Measurements from ENCODE around the gene HRH3.

Gene HRH3

DNA sequence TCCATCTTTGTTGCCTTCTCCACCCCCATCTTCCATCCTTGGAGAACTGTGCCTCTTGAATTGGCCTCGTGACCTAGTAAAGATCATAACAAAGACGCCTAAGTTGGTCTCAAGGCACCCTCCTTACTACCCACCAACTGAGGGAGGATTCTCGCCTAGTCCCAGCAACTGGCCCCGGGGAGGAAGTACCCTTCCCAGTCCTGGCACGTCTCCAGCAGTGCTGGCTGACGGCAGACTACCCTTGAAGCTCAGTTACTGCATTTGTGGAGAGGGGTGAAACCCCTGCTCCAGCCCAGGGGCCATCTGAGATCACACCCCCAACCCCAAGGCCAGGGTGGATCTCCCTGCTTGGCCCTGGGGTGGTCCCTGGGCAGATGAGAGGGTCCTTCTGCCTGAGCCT is 16.1 kb upstream of the HRH3 start:
- TF ChIP-seq, protein P1, sequence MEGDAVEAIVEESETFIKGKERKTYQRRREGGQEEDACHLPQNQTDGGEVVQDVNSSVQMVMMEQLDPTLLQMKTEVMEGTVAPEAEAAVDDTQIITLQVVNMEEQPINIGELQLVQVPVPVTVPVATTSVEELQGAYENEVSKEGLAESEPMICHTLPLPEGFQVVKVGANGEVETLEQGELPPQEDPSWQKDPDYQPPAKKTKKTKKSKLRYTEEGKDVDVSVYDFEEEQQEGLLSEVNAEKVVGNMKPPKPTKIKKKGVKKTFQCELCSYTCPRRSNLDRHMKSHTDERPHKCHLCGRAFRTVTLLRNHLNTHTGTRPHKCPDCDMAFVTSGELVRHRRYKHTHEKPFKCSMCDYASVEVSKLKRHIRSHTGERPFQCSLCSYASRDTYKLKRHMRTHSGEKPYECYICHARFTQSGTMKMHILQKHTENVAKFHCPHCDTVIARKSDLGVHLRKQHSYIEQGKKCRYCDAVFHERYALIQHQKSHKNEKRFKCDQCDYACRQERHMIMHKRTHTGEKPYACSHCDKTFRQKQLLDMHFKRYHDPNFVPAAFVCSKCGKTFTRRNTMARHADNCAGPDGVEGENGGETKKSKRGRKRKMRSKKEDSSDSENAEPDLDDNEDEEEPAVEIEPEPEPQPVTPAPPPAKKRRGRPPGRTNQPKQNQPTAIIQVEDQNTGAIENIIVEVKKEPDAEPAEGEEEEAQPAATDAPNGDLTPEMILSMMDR (IDR thresholded peaks at IDR 0.05; ENCODE audit: low read depth, low read length) = no peak
- no peaks in the 10 kb centered on the region for H3K27me3 ChIP-seq
- DNase-seq = no peak
- H3K9me3 ChIP-seq = no peaks in the 10 kb centered on the region
- no peak overlapping the region for H3K4me3 ChIP-seq (ENCODE audit: low read depth, low read length)
- H3K4me1 ChIP-seq = no peaks in the 10 kb centered on the region
- H3K36me3 ChIP-seq = no peaks in the 10 kb centered on the region

DNA sequence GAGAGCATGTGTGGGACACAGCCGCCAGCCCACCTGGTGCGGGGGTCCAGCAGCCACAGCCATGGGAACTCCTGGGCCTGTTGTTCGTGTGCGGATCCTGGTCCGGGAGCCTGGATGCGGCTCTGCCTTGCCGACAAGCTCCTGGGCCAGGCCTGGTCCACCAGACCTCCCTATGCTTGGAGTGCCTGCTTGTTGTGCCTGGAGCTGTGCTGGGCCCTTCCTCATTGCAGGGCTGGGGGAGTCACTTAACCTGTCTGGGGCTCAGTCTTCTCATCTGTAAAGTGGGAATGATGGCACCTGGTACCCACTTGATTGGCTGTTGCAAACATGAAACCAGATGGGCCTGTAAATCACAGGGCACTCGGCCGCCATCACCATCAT is 15.7 kb upstream of the HRH3 start:
- Histone ChIP-seq H3K9me3 (no peaks in the 10 kb centered on the region), H3K4me1 (no peaks in the 10 kb centered on the region), H3K36me3 (no peaks in the 10 kb centered on the region), H3K4me3 (ENCODE audit: low read depth, low read length) (no peak overlapping the region), H3K27me3 (no peaks in the 10 kb centered on the region)
- TF ChIP-seq, protein P1 (IDR thresholded peaks at IDR 0.05; ENCODE audit: low read depth, low read length) = no peak
- DNase-seq = no peak

DNA sequence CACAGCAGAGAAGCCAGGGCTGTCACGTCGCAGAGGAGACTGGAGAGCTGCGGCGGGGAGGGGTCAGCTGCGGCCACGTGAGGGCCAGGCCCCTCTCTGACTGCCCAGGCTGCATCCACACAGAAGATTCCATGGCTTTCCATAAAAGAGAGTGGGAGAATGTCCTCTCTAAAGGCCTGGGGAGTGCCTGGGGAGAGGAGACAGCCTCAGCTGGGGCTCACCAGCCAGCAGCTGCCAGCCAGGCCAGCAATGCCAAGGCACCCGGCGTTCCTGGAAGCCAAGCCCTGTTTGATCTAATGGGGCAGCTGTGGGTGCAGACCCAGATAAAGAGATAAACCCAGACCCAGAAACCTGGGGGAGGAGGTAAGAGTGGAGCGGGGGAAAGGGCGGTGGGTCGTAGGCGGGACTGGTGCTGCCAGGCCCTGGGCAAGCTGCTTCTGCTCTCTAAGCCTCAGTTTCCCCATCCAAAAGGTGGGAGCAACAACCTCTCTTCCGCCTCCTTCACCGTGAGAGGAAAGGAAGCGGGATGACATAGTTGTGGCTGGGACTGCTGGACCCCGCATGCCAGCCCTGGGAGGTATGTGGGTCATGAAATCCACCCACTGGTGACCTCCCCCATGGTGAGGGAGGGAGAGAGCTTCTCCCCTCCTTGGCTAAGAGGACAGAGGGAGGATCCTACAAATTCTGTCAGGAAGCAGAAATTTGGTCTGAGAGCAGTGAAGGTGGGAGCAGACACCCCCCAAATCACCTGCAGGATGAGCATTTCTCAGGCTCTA is 15.1 kb upstream of the HRH3 start:
- H3K27me3 ChIP-seq = no peaks in the 10 kb centered on the region
- H3K36me3 ChIP-seq = no peaks in the 10 kb centered on the region
- H3K9me3 ChIP-seq = no peaks in the 10 kb centered on the region
- no peak for DNase-seq
- H3K4me1 ChIP-seq = no peaks in the 10 kb centered on the region
- no peak overlapping the region for H3K4me3 ChIP-seq (ENCODE audit: low read depth, low read length)
- TF ChIP-seq, protein P1 (IDR thresholded peaks at IDR 0.05; ENCODE audit: low read depth, low read length) = no peak

DNA sequence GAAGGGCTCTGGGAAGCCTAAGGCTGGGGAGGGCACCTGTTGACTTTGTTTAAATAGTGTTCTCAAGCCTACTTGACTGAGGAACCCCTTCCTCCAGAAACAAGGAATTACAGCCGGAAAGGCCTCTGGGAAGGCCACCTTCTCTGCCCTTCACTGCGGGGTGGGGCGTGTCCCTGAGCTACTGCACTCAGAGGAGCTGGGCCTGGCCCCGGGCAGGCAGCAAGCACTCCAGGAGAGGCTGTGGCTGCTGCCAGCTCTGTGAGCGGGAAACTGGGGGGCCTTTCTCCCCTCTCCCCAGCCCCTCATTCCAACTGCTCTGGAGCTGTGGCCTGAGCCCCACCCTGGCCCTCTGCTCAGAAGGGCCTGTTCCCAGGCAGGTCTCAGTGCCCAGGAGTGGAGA is 14.3 kb upstream of the HRH3 start:
- no peaks in the 10 kb centered on the region for H3K27me3 ChIP-seq
- TF ChIP-seq, protein P1 (IDR thresholded peaks at IDR 0.05; ENCODE audit: low read depth, low read length) = no peak
- H3K4me3 ChIP-seq (ENCODE audit: low read depth, low read length) = no peak overlapping the region
- no peaks in the 10 kb centered on the region for H3K9me3 ChIP-seq
- H3K4me1 ChIP-seq = no peaks in the 10 kb centered on the region
- no peaks in the 10 kb centered on the region for H3K36me3 ChIP-seq
- no peak for DNase-seq

DNA sequence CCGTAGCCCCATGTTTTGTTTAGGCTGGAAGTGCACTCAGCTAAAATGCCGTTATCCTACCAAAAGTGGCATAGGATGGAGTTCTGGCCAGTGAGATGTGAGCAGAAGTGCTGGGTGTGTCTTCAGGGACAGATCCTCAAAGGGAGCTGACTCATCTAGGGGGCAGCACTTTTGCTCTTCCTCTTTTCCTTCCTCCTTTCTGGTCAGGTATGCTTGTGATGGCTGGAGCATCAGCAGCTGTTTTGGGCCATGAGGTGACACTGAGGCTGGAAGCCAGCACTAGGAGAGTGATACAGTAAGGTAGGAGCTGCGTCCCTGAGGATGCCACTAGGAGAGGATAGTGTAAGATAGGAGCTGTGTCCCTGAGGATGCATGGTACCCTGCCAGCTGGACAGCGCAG is 13.6 kb upstream of the HRH3 start:
- H3K4me3 ChIP-seq (ENCODE audit: low read depth, low read length) = no peak overlapping the region
- H3K9me3 ChIP-seq = no peaks in the 10 kb centered on the region
- H3K4me1 ChIP-seq = no peaks in the 10 kb centered on the region
- no peak for DNase-seq
- TF ChIP-seq, protein P1 (IDR thresholded peaks at IDR 0.05; ENCODE audit: low read depth, low read length) = no peak
- H3K27me3 ChIP-seq = no peaks in the 10 kb centered on the region
- H3K36me3 ChIP-seq = no peaks in the 10 kb centered on the region

DNA sequence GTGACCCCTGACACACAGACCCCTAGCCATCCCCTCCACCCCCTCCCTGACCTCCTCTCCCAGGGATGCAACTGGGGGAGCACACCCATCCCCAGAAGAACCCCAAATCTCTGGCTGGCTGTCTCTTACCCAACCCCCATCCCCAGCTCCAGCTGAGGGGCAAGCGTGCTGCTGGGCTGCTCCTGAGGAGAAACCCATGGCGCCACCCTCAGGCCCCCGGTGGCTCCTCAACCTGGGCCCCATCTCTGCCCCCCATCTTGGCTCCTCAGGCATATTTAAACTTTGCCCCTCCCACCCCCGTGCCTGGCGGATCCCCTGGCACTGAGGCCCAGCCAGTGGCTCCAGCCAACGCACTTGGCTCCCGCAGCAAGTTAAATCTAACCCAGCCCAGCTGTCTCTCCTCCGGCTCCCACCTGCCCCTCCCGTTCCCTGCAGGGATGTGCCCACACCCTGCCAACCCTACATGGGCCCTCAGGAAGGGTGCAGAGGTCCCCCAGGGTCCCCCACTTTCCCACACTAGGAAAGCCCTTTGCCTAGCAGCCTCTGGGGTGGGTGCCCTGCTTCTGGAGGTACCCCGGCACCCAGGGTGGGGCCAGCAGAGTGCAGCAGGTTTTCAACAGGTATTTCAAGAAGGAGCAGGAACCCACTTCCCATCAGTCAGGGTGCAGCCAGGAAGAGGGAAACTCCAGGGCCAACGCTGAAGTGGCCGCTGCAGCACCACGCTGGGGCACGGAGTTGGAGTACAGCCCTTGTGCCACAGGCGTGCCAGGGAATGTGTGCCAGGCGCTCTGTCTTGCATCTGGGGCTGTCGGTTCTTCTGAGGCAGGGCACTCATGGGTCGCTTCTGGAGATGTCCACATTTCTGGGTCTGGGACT is 12.9 kb upstream of the HRH3 start:
- TF ChIP-seq, protein P1 (IDR thresholded peaks at IDR 0.05; ENCODE audit: low read depth, low read length) = no peak
- Histone ChIP-seq H3K27me3 (no peaks in the 10 kb centered on the region), H3K4me3 (ENCODE audit: low read depth, low read length) (no peak overlapping the region), H3K4me1 (no peaks in the 10 kb centered on the region), H3K9me3 (no peaks in the 10 kb centered on the region), H3K36me3 (no peaks in the 10 kb centered on the region)
- DNase-seq = no peak
